RPMI8226 (cell line): ENCODE measurements around the gene PCDH1.
"Not testable (repeated sequence)": the region's sequence is repeated elsewhere in the genome, so short reads cannot be mapped to it uniquely, and the experiment has no call there.

ENCODE experiments used
- DNase-seq: peaks from one replicate; pipeline ENCODE4 v3.0.0-alpha.2; 2015

The PCDH1 gene

GRCh38 chr5:141826674-141827073 lies 51.5 kb downstream of the PCDH1 start:
- no peak for DNase-seq

GRCh38 chr5:141825791-141826560 lies 52.2 kb downstream of the PCDH1 start:
- DNase-seq, result peak; percentile 35

GRCh38 chr5:141825241-141825671 lies 53.0 kb downstream of the PCDH1 start:
- DNase-seq, result no peak

- DNase-seq, result no peak
Measured at GRCh38 chr5:141824717-141825116, 53.5 kb downstream of the PCDH1 start.

- no peak for DNase-seq
Measured at GRCh38 chr5:141823056-141823455, 55.2 kb downstream of the PCDH1 start.

GRCh38 chr5:141822144-141822543 lies 56.1 kb downstream of the PCDH1 start:
- DNase-seq, result no peak

- DNase-seq, result no peak
Measured at GRCh38 chr5:141821430-141821925, 56.7 kb downstream of the PCDH1 start.

GRCh38 chr5:141820686-141821085 lies 57.5 kb downstream of the PCDH1 start:
- not testable (repeated sequence) for DNase-seq

GRCh38 chr5:141817631-141818030 lies 60.6 kb downstream of the PCDH1 start:
- DNase-seq, result no peak

GRCh38 chr5:141816598-141817399 lies 61.4 kb downstream of the PCDH1 start:
- no peak for DNase-seq

- DNase-seq, result no peak
Measured at GRCh38 chr5:141815796-141816180, 62.4 kb downstream of the PCDH1 start.

GRCh38 chr5:141815051-141815795 lies 63.0 kb downstream of the PCDH1 start:
- no peak for DNase-seq

- peak; percentile 57 for DNase-seq
Measured at GRCh38 chr5:141814064-141814964, 63.9 kb downstream of the PCDH1 start.

- DNase-seq, result no peak
Measured at GRCh38 chr5:141812512-141812911, 65.7 kb downstream of the PCDH1 start.

GRCh38 chr5:141811287-141812155 lies 66.7 kb downstream of the PCDH1 start:
- peak; percentile 55 for DNase-seq

- DNase-seq, result no peak
Measured at GRCh38 chr5:141810702-141811101, 67.5 kb downstream of the PCDH1 start.

- no peak for DNase-seq
Measured at GRCh38 chr5:141809380-141810096, 68.7 kb downstream of the PCDH1 start.

GRCh38 chr5:141808857-141809256 lies 69.4 kb downstream of the PCDH1 start:
- no peak for DNase-seq

GRCh38 chr5:141807732-141808131 lies 70.5 kb downstream of the PCDH1 start:
- no peak for DNase-seq

GRCh38 chr5:141807329-141807728 lies 70.9 kb downstream of the PCDH1 start:
- no peak for DNase-seq
